HEK293 (cell line): Measurements from ENCODE around the gene FREM1.

ENCODE experiments used
- CTCF ChIA-PET: fragments of 350-600 bp; formaldehyde crosslinking; extraction: SDS; loops from one replicate; lab custom pipeline; 2021; ENCODE audit warnings: antibody characterized with exemption; lab: Yijun Ruan, JAX
- POLR2A ChIA-PET: fragments of 300-600 bp; formaldehyde crosslinking; extraction: SDS; loops from one replicate; lab custom pipeline; 2020; ENCODE audit warnings: antibody characterized with exemption, inconsistent platforms; lab: Yijun Ruan, JAX
- H3K27ac ChIP-seq: fragments of 200-500 bp; sonication (Bioruptor generic); 2 replicates; pipeline ENCODE4 v1.5.1; 2014; ENCODE audit warnings: low read depth, low read length, control low read depth, inconsistent platforms; ENCODE audit errors: extremely low read depth
- H3K36me3 ChIP-seq, 2 experiments: fragments of 200-500 bp in 1 of 2; sonication (Bioruptor generic) in 1 of 2; 1 replicate in 1 of 2; 2 replicates in 1 of 2; pipeline ENCODE4 v1.5.1; 2014 to 2017; ENCODE audit warnings: inconsistent platforms in 2 of 2, low read length in 2 of 2; ENCODE audit not compliant: control insufficient read depth in 2 of 2, insufficient read depth in 1 of 2
- H3K4me1 ChIP-seq: fragments of 200-500 bp; sonication (Bioruptor generic); 2 replicates; pipeline ENCODE4 v1.5.1; 2014; ENCODE audit warnings: mild to moderate bottlenecking, low read length, inconsistent platforms; ENCODE audit not compliant: control insufficient read depth, insufficient read depth
- H3K4me3 ChIP-seq: 2 replicates; pipeline ENCODE4 v1.5.1; 2011; ENCODE audit warnings: low read depth, mild to moderate bottlenecking, control low read depth, low read length, moderate library complexity
- H3K9me3 ChIP-seq: fragments of 200-500 bp; sonication (Bioruptor generic); 2 replicates; pipeline ENCODE4 v1.5.1; 2014; ENCODE audit warnings: low read depth, low read length, inconsistent platforms; ENCODE audit not compliant: control insufficient read depth, insufficient read depth
- BCL6B ChIP-seq: fragments of 450-650 bp; formaldehyde crosslinking; IDR thresholded peaks from 2 replicates; pipeline ENCODE4 v1.5.1; 2017; ENCODE audit warnings: missing biosample characterization, missing genetic modification characterization
- ELK4 ChIP-seq: IDR thresholded peaks from 2 replicates; pipeline ENCODE4 v1.6.1; 2011; ENCODE audit warnings: mild to moderate bottlenecking, low read depth, low read length, borderline replicate concordance
- HOXA7 ChIP-seq: sonication (generic); formaldehyde crosslinking; IDR thresholded peaks from 2 replicates; pipeline ENCODE4 v1.8.1; 2022; ENCODE audit warnings: missing genetic modification reagents, borderline replicate concordance
- REST ChIP-seq: fragments of 450-650 bp; formaldehyde crosslinking; IDR thresholded peaks from 2 replicates; pipeline ENCODE4 v1.5.1; 2016; ENCODE audit warnings: missing biosample characterization, missing genetic modification characterization
- SCRT2 ChIP-seq: fragments of 450-650 bp; formaldehyde crosslinking; IDR thresholded peaks from 2 replicates; pipeline ENCODE4 v1.5.1; 2016; ENCODE audit warnings: missing biosample characterization, missing genetic modification characterization
- ZEB2 ChIP-seq: fragments of 450-650 bp; formaldehyde crosslinking; IDR thresholded peaks from 2 replicates; pipeline ENCODE4 v1.5.1; 2016; ENCODE audit warnings: missing biosample characterization, missing genetic modification characterization
- ZNF266 ChIP-seq: fragments of 450-650 bp; formaldehyde crosslinking; IDR thresholded peaks from 2 replicates; pipeline ENCODE4 v1.5.1; 2016; ENCODE audit warnings: missing biosample characterization, missing genetic modification characterization, low read depth
- ZNF280C ChIP-seq: fragments of 450-650 bp; formaldehyde crosslinking; IDR thresholded peaks from 2 replicates; pipeline ENCODE4 v1.5.1; 2016; ENCODE audit warnings: missing biosample characterization, missing genetic modification characterization
- ZNF341 ChIP-seq: fragments of 450-650 bp; formaldehyde crosslinking; IDR thresholded peaks from 2 replicates; pipeline ENCODE4; 2016; ENCODE audit warnings: low read depth, missing biosample characterization, missing genetic modification characterization
- ZNF366 ChIP-seq: fragments of 450-650 bp; formaldehyde crosslinking; conservative IDR thresholded peaks from 2 replicates; pipeline ENCODE4 v1.5.1; 2016; ENCODE audit warnings: missing biosample characterization, missing genetic modification characterization
- ZNF37A ChIP-seq: fragments of 450-650 bp; IDR thresholded peaks from 2 replicates; pipeline ENCODE4 v1.5.1; 2018; ENCODE audit warnings: missing biosample characterization, missing genetic modification characterization
- ZNF423 ChIP-seq: fragments of 450-650 bp; formaldehyde crosslinking; IDR thresholded peaks from 2 replicates; pipeline ENCODE4 v1.5.1; 2016; ENCODE audit warnings: missing biosample characterization, missing genetic modification characterization
- ZNF513 ChIP-seq: fragments of 450-650 bp; IDR thresholded peaks from 2 replicates; pipeline ENCODE4 v1.5.1; 2018; ENCODE audit warnings: missing biosample characterization, missing genetic modification characterization
- ZNF544 ChIP-seq: fragments of 450-650 bp; formaldehyde crosslinking; IDR thresholded peaks from 2 replicates; pipeline ENCODE4 v1.5.0; 2017; ENCODE audit warnings: missing biosample characterization, missing genetic modification characterization
- ZNF580 ChIP-seq: fragments of 450-650 bp; formaldehyde crosslinking; IDR thresholded peaks from 2 replicates; pipeline ENCODE4 v1.5.1; 2016; ENCODE audit warnings: missing biosample characterization, missing genetic modification characterization
- ZSCAN4 ChIP-seq: fragments of 450-650 bp; formaldehyde crosslinking; IDR thresholded peaks from 2 replicates; pipeline ENCODE4 v1.5.1; 2017; ENCODE audit warnings: missing biosample characterization, missing genetic modification characterization

Gene FREM1

GRCh38 chr9:14883310-14883944 is 26.8 kb downstream of the FREM1 start:
- ChIA-PET CTCF (no interaction called here), POLR2A (no interaction called here)
- H3K4me1 ChIP-seq = 0 out of 2 replicates have a peak, but pooled peaks cover 2% of the 10 kb centered on the region
- H3K27ac ChIP-seq = no peak overlapping the region
- H3K36me3 ChIP-seq = no peaks in the 10 kb centered on the region
- TF ChIP-seq SCRT2 (tag by site-specific recombination) (no peak), ZNF37A (tag by site-specific recombination) (no peak), ZNF266 (tag by site-specific recombination) (no peak), ZEB2 (no peak), ELK4 (no peak), ZNF280C (tag by site-specific recombination) (no peak), REST (tag by site-specific recombination) (no peak), HOXA7 (CRISPR knock-in tag) (no peak), ZSCAN4 (tag by site-specific recombination) (no peak), ZNF580 (no peak), ZNF366 (tag by site-specific recombination) (no peak), ZNF341 (tag by site-specific recombination) (no peak), BCL6B (tag by site-specific recombination) (no peak), ZNF423 (tag by site-specific recombination) (no peak), ZNF513 (tag by site-specific recombination) (no peak), ZNF544 (tag by site-specific recombination) (no peak)
- H3K9me3 ChIP-seq = no peaks in the 10 kb centered on the region
- H3K4me3 ChIP-seq = no peak overlapping the region
